GM12865 (cell line): ENCODE data around the gene ARHGAP24.
"Not testable (repeated sequence)": the region's sequence is repeated elsewhere in the genome, so short reads cannot be mapped to it uniquely, and the experiment has no call there.

Experiments
- DNase-seq: peaks from one replicate; pipeline ENCODE4 v3.0.0; 2010; ENCODE audit warnings: low read depth
- H3K4me3 ChIP-seq: 2 replicates; pipeline ENCODE4 v1.5.1; 2011; ENCODE audit warnings: mild to moderate bottlenecking, low read depth, low read length, control low read depth
- TF ChIP-seq, protein P1 (sequence below): IDR thresholded peaks from 2 replicates; pipeline ENCODE4 v1.5.1; 2011; ENCODE audit warnings: low read length, control low read depth, low read depth, inconsistent platforms; ENCODE audit not compliant: insufficient read depth; ENCODE audit errors: missing control alignments

Gene ARHGAP24

GRCh38 chr4:85515701-85516100 is 40.8 kb downstream of the ARHGAP24 start:
- no peak overlapping the region for H3K4me3 ChIP-seq
- TF ChIP-seq, protein P1, sequence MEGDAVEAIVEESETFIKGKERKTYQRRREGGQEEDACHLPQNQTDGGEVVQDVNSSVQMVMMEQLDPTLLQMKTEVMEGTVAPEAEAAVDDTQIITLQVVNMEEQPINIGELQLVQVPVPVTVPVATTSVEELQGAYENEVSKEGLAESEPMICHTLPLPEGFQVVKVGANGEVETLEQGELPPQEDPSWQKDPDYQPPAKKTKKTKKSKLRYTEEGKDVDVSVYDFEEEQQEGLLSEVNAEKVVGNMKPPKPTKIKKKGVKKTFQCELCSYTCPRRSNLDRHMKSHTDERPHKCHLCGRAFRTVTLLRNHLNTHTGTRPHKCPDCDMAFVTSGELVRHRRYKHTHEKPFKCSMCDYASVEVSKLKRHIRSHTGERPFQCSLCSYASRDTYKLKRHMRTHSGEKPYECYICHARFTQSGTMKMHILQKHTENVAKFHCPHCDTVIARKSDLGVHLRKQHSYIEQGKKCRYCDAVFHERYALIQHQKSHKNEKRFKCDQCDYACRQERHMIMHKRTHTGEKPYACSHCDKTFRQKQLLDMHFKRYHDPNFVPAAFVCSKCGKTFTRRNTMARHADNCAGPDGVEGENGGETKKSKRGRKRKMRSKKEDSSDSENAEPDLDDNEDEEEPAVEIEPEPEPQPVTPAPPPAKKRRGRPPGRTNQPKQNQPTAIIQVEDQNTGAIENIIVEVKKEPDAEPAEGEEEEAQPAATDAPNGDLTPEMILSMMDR: no peak
- DNase-seq: no peak

GRCh38 chr4:85518526-85518925 is 43.6 kb downstream of the ARHGAP24 start:
- DNase-seq, H3K4me3 ChIP-seq: not testable (repeated sequence)

DNA sequence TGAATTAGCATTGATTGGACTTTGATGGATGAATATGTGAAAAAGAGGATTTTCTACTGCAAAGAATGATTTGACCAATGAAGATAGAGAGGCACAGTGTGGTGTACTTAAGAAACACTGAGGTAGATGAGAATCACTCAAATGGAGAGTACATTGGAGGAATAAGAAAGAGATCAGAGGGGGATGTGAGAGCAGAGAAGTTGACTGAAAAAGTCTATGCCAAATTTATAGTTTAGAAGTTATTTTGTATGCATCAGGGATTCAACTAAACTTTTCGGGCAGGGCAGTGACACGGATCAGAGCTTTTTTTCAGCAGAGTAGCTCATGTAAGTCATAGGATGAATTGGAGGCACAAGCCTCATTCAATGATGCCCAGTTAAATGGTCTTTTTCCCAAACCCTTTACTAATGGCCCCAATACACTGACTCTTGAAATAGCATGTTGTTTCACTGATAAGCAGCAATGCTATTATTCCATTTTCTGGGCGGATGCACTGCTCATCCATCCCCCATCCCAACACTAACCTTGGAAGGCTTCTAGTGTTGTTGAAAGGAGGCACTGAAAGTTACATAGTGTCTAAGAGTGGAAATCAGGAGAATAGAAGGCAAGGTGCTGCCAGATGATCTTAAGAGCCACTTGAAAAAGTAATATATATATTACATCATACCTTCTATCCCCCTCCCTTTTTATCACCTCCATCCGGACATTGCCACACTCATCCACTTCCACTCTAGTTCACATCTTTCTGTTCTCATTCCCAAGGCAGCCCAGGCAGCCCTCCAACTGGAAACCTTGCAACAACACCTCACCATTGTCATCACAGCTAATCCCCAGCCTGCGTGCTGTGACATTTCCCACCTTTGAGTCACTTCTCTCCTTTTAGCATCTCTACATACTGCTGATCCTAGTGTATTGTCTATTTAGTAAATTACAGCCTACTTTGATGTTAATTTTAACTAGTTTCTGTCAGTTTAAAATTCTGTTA is 46.1 kb downstream of the ARHGAP24 start:
- TF ChIP-seq, protein P1: no peak
- H3K4me3 ChIP-seq: no peak overlapping the region
- no peak for DNase-seq

DNA sequence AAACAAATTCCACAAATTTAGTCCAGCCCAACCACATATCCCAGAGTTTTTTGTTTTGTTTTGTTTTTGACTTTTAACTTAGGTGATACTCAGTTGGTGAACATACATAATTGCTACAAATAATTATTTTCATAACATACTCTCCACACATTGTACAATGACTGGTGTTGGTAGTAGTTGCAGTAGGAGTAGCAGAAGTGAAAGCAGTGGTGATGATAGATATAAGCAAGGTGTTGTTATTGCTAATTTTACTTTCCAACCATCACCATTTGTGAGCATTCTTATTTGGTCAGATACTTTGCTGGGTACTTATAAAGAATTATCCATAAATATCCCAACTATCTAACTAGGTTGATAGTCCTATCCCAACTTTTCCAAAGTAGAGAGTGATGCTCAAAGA is 47.3 kb downstream of the ARHGAP24 start:
- no peak overlapping the region for H3K4me3 ChIP-seq
- DNase-seq: no peak
- TF ChIP-seq, protein P1: no peak

- H3K4me3 ChIP-seq: no peak overlapping the region
- no peak for DNase-seq
- TF ChIP-seq, protein P1: no peak
Observed at GRCh38 chr4:85522836-85523235, 47.9 kb downstream of the ARHGAP24 start.

DNA sequence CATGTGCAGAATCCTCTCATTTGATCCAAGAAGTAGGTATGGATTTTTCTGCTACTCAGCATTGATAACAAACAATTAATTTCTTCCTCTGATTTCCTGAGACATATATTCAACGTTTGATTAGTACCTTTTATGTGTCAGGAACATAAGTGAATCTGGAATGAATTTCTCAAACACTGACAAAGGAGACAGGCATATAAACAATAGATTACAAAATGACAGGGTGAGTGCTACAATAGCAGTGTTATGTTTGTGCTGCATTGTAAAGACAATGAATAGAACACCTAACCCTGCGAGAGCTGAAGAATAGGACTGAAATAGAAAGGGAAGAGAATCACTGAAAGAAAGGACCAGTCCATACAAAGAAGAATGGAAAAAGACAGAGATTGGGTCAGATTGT is 52.9 kb downstream of the ARHGAP24 start:
- TF ChIP-seq, protein P1: no peak

DNA sequence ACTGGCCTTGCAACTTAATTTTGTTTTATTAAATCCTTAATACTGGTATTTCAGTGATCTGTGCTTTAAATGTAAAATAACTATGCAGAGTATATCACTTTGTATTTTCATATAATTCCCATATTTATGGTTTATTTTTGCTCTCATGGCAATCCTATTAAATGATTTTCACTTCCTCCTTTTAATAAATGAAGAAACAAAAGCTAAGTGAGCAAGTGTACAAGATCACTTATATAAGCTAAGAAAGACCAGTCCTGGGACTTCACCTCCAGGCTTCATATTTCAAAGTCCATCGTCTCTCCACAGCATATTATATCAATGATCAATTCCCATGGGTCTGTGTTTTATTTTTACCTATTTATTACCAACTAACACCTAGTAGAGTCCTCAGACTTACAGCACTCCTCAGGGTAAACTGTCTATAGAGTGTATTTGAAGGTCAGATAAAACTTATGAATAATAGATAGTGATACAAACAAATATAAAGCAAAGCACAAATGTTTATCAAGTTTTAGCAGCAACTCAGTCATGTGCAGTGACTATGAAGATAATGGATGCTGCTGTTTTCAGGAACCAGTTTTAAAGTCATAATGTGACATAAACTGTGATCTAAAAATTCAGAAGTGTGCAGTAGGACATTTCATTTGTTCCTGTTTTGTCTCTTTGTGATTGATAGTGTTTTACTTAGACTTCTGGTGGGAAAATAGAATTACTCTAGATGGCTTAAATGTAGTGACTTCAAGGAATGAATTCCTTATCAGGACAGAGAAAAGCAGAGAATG is 56.8 kb downstream of the ARHGAP24 start:
- DNase-seq: no peak
- TF ChIP-seq, protein P1: no peak

More for the DNA sequence above, 52.9 kb downstream of the ARHGAP24 start:
- DNase-seq: no peak
- no peak overlapping the region for H3K4me3 ChIP-seq

More for the DNA sequence above, 56.8 kb downstream of the ARHGAP24 start:
- no peak overlapping the region for H3K4me3 ChIP-seq
